Muscle layer of colon (tissue), 2 donors: Measurements from ENCODE around the gene PROM1.

Experiments
- H3K27ac ChIP-seq: one replicate; pipeline ENCODE4 v1.7.0; 2013; ENCODE audit warnings: low read depth, mild to moderate bottlenecking, low read length, moderate library complexity
- H3K27me3 ChIP-seq, 2 donors: one replicate each; pipeline ENCODE4 v1.7.0; 2013; ENCODE audit warnings: low read length in 2 of 2, mild to moderate bottlenecking in 2 of 2; ENCODE audit not compliant: insufficient read depth in 2 of 2, control insufficient read depth in 1 of 2
- H3K36me3 ChIP-seq: one replicate; pipeline ENCODE4 v1.7.0; 2013; ENCODE audit warnings: mild to moderate bottlenecking, low read length; ENCODE audit not compliant: insufficient read depth
- H3K4me1 ChIP-seq: one replicate; pipeline ENCODE4 v1.7.0; 2013; ENCODE audit warnings: mild to moderate bottlenecking, low read length; ENCODE audit not compliant: insufficient read depth
- H3K4me3 ChIP-seq, 2 donors: one replicate each; pipeline ENCODE4 v1.7.0; 2013; ENCODE audit warnings: low read length in 2 of 2, low read depth in 1 of 2, mild to moderate bottlenecking in 1 of 2, moderate library complexity in 1 of 2
- H3K9ac ChIP-seq: one replicate; pipeline ENCODE4 v1.7.0; 2013; ENCODE audit warnings: low read length
- H3K9me3 ChIP-seq: one replicate; pipeline ENCODE4 v1.7.0; 2013; ENCODE audit warnings: mild to moderate bottlenecking, low read length
- donor health status: abdominal sarcoma.
- donor health status: Adenocarcinoma of cecum.

Gene PROM1

DNA sequence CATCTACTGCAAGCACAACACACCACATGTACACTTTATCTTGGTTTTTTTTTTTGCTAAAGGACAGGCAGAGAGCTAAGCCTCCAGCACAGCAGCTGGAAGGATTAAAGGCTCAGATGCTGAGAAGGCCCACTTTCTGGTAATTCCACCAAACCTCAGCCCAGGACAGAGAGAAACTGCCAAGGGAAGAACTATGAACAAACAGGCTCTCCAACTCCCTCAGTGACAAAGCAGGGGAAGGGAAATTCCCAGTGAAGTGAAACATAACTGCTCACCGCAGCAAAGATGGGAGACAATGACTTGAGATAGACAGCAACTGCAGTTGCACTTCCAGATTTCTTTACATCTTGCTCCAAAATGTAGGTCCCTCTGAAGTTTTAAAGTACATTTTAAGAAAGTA, 4.8 kb downstream of the PROM1 start:
- no peaks in the 10 kb centered on the region for H3K4me1 ChIP-seq
- no peak overlapping the region for H3K9ac ChIP-seq
- peaks cover 5 to 30% of the 10 kb centered on the region in 2 donors for H3K27me3 ChIP-seq
- no peaks in the 10 kb centered on the region for H3K9me3 ChIP-seq
- no peak overlapping the region for H3K27ac ChIP-seq
- H3K36me3 ChIP-seq: no peaks in the 10 kb centered on the region
- no peak overlapping the region for H3K4me3 ChIP-seq

DNA sequence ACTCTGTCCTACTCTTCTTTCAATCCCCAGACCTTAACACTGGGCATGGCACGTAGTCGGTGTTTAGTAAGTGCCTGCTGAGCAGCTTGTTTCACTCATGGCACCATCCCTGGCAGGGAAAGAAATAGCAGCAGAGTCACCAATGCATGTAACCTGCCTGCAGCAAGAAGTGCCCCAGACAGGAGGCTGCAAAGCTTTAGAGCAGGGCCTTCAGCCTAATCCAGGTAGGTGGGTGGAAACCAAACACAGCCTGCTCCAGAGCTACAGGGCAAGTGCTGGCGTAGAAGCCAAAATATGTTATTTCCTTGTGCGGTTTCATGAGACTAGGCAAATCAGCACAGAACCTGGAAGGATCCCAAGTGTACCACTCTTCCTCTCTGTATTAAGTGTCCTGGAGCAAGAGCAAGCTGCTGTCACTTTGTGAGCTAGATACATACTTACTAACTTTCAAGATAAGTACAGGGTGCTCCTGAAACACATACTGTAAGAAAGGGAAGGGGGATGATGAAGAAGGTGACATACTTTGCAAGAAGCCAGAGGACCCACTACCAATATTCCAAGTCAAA, 5.5 kb downstream of the PROM1 start:
- no peak overlapping the region for H3K4me3 ChIP-seq
- no peaks in the 10 kb centered on the region for H3K9me3 ChIP-seq
- no peaks in the 10 kb centered on the region for H3K4me1 ChIP-seq
- peaks cover 0 to 23% of the 10 kb centered on the region in 2 donors for H3K27me3 ChIP-seq
- no peak overlapping the region for H3K9ac ChIP-seq
- H3K27ac ChIP-seq: no peak overlapping the region
- H3K36me3 ChIP-seq: no peaks in the 10 kb centered on the region

DNA sequence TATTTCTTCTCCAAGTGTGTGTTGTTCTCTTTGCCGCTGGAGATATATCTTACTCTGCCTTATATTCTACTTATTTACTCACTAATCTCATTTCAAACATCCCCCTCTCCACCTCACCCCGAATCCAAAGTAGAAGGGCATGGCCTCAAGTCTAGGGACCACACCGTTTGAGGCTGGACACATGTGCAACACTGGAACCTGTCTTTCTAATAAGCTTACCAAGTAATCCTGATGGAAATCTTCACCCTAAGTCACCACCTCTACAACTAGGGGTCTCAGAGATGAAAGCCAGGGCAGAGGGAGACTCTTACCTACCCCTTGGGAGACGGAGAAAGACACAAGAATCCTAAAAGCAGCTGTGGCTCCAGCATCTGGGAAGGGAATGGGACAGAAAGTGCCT, 6.0 kb downstream of the PROM1 start:
- H3K4me1 ChIP-seq: no peaks in the 10 kb centered on the region
- H3K9me3 ChIP-seq: no peaks in the 10 kb centered on the region
- H3K27me3 ChIP-seq: peaks cover 0 to 18% of the 10 kb centered on the region in 2 donors
- no peak overlapping the region for H3K27ac ChIP-seq
- no peak overlapping the region for H3K4me3 ChIP-seq
- H3K36me3 ChIP-seq: no peaks in the 10 kb centered on the region
- H3K9ac ChIP-seq: no peak overlapping the region

DNA sequence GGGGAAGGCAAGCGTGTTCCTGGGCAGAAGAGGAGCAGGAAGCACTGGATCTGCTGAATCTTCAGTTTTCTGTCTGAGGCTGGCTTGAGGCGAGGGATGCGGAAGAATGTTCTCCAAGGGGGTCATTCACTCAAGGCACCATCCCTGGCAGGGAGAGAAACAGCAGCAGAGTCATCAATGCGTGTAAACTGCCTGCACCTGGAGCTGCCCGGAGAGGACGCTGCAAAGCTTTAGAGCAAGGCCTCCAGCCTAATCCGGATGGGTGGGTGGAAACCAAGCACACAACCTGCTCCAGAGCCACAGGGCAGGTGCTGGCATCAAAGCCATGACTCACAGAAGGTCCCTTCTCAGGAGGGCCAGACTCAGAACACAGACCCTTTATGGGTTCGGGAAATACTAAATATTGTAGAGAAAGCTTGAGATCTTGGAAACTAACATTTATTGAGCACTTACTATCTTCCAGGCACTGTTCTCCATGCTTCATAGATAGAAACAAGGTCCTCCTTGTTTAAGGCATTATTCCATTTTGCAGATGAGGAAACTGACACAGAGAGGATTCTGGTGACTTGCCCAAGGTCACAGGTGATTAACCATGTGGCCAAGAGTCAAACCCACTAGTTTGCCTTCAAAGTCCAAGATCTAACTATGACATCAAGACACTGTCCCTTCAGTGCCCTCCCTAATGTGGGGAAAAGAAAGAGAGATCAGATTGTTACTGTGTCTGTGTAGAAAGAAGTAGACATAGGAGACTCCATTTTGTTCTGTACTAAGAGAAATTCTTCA, 7.7 kb downstream of the PROM1 start:
- Histone ChIP-seq H3K9me3 (no peaks in the 10 kb centered on the region), H3K36me3 (no peaks in the 10 kb centered on the region), H3K4me3 (no peak overlapping the region)

DNA sequence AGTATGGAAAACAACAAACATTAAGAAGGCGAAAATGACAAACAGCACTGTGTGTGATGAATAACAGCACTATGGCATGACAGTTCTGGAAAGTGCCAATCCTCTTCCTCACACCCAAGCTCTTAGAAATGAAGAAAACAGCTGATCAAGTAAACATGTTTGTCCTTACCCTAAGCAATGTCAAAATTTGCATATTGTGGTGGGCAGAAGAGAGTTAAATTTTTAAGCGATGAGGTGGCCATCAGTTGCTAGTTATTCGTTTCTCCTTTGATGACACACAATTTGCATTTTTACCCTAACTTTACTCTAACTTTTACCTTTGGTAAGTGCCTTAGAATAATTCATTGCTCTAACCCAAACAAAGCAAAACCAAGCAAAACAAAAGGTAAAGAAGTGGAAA, 8.8 kb downstream of the PROM1 start:
- no peaks in the 10 kb centered on the region for H3K4me1 ChIP-seq
- H3K4me3 ChIP-seq: no peak overlapping the region
- no peak overlapping the region for H3K9ac ChIP-seq
- no peaks in the 10 kb centered on the region for H3K36me3 ChIP-seq
- no peak overlapping the region for H3K27ac ChIP-seq
- no peaks in the 10 kb centered on the region for H3K27me3 ChIP-seq
- no peaks in the 10 kb centered on the region for H3K9me3 ChIP-seq

More for the DNA sequence above, 7.7 kb downstream of the PROM1 start:
- Histone ChIP-seq H3K27me3 (peaks cover 0 to 5% of the 10 kb centered on the region in 2 donors), H3K9ac (no peak overlapping the region), H3K4me1 (no peaks in the 10 kb centered on the region), H3K27ac (no peak overlapping the region)

DNA sequence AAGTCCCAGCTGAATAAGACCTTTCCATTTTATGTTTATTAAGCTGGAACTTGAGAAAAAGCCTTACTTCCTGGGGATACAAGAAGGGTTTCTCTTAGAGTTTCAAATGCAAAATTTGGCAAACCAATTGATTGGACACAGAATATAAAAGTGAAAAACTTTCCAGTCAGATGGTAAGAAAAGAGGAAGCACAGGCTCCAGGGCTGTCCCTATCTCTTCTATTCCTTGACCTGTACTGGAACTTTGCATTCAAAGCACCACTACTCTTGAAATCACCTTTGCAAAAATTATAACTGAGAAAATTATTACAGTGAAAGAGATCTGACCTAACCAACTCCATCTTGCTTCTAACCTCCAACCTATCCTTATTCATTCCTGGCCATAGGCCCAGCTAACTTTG, 11.7 kb downstream of the PROM1 start:
- Histone ChIP-seq H3K27ac (no peak overlapping the region), H3K4me1 (no peaks in the 10 kb centered on the region), H3K9ac (no peak overlapping the region), H3K4me3 (no peak overlapping the region), H3K36me3 (no peaks in the 10 kb centered on the region), H3K27me3 (no peaks in the 10 kb centered on the region), H3K9me3 (no peaks in the 10 kb centered on the region)

DNA sequence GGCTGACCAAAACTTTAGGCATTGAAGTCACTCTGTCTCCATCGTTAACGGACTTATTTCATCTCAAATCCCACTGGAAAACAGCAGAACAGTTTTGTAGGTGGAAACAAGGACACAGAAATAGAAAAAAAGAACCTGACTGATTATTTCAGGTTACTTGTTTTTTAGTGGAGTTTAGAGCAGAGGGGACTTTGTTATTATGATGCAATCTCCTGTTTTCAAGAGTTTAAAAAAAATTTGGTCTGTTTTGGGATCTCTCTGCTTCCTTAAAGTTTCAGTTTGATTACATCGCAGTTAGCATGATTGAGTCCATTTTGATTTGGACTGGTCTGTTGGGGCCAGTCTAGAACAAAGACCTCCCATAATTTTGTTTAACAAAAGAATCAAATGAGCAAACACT, 13.6 kb downstream of the PROM1 start:
- Histone ChIP-seq H3K27ac (no peak overlapping the region), H3K9me3 (no peaks in the 10 kb centered on the region), H3K4me1 (no peaks in the 10 kb centered on the region), H3K9ac (no peak overlapping the region), H3K27me3 (no peaks in the 10 kb centered on the region), H3K4me3 (no peak overlapping the region), H3K36me3 (no peaks in the 10 kb centered on the region)

DNA sequence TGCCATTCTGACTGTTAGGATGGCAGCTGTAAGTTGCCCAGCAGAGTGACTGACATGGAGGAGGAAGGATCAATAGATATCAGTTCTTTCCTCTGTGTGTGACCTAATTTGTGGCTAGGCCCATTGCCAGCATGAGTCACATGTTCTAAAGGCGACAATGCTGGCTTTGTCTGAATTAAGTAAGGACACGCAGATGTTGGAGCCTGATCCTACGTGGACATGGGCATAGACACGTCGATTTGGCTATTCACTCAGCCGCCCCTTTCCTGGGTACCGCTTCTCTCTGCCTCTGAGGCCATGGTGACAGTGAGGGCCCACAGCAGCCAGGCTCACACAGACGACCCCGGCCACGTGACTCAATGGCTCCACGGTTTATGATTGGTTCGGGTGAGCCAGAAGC, 16.3 kb downstream of the PROM1 start:
- no peak overlapping the region for H3K4me3 ChIP-seq
- no peaks in the 10 kb centered on the region for H3K27me3 ChIP-seq
- no peaks in the 10 kb centered on the region for H3K36me3 ChIP-seq
- no peaks in the 10 kb centered on the region for H3K9me3 ChIP-seq
- no peak overlapping the region for H3K27ac ChIP-seq
- H3K4me1 ChIP-seq: no peaks in the 10 kb centered on the region
- no peak overlapping the region for H3K9ac ChIP-seq

DNA sequence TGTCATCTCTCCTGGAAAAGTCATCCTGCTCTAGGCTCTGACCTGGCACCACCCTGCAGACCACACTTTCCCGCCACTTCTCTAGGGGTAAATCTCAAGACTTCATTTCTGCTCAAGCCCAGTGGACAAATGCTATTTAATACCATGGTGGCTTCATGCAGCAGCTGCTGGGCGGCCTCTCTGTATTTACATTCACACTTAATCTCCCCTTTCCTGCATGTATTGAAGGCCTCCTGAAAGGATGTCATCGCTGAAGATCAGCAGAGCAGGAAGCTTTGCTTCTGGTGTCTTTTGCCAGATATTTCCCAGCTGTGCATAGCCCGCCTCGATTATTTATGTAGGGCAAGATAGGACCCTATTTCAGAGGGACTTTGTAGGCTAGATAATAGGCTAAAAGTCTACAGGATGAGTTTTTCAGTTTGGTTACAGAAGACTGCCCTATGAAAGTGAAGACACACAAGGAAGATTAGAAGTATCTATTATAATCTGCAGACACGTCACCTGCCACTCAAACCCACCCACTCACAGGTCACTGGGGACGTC, 17.2 kb downstream of the PROM1 start:
- H3K27me3 ChIP-seq: no peaks in the 10 kb centered on the region
- no peak overlapping the region for H3K9ac ChIP-seq
- H3K4me1 ChIP-seq: no peaks in the 10 kb centered on the region
- H3K36me3 ChIP-seq: no peaks in the 10 kb centered on the region
- H3K27ac ChIP-seq: no peak overlapping the region
- no peaks in the 10 kb centered on the region for H3K9me3 ChIP-seq
- H3K4me3 ChIP-seq: no peak overlapping the region

DNA sequence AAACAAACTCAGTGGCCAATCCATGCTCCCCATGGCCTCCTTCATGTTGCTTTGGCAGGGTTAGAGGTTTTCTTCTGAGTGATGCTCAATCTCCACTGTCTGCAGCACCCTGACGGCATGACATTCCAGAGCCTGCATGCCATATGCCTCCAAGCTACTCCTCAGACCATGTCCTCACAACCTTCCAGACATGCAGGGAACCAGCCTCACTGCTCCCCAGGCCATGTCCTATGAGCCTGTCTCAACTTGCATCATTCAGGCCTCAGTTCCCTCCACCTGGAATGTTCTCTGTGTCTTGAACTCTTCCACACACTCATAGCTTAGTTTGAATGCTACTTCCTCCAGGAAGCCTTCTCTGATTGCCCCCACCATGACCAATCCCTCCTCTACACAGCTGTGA, 18.8 kb downstream of the PROM1 start:
- Histone ChIP-seq H3K9me3 (no peaks in the 10 kb centered on the region), H3K27ac (no peak overlapping the region), H3K27me3 (no peaks in the 10 kb centered on the region), H3K9ac (no peak overlapping the region), H3K4me3 (no peak overlapping the region), H3K36me3 (no peaks in the 10 kb centered on the region), H3K4me1 (no peaks in the 10 kb centered on the region)

DNA sequence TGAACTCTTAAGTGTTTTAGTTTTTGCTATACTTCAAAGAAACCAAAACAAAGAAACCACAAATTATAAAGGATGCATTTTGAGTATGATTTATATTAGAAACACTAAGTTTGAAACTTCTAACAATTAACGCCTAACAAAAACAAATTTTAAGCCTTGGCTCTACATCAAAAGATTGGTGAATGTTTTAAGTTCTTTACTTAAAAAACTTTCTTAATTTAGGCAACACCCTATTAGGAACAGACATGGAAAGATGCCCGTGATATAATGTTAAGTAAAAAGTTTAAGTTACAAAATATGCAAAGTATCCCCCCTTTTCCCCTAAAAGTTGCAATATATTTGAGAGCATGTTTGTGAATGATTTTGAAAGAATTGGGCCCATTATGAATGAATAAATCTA, 21.2 kb downstream of the PROM1 start:
- Histone ChIP-seq H3K9me3 (no peaks in the 10 kb centered on the region), H3K27ac (no peak overlapping the region), H3K4me3 (no peak overlapping the region), H3K36me3 (no peaks in the 10 kb centered on the region), H3K27me3 (no peaks in the 10 kb centered on the region), H3K4me1 (no peaks in the 10 kb centered on the region), H3K9ac (no peak overlapping the region)
